NCI-H2029 (cell line): ENCODE measurements around the gene IL1A.
"Not testable (repeated sequence)": the region's sequence is repeated elsewhere in the genome, so short reads cannot be mapped to it uniquely, and the experiment has no call there.

Experiments used
- DNase-seq: peaks from one replicate; lab custom pipeline; 2025; lab: John Stamatoyannopoulos, UW

IL1A gene

GRCh38 chr2:112784199-112785189 lies at the start of gene IL1A:
TSS of gene IL1A (minus strand) at chr2:112784493. CDS start at chr2:112783770, 723 bp downstream.
- no peak for DNase-seq

GRCh38 chr2:112833976-112834375 lies 49.7 kb upstream of the IL1A start:
- no peak for DNase-seq

GRCh38 chr2:112833639-112833931 lies 49.3 kb upstream of the IL1A start:
- not testable (repeated sequence) for DNase-seq

- DNase-seq: no peak
Observed at GRCh38 chr2:112832841-112833638, 48.7 kb upstream of the IL1A start.

DNA sequence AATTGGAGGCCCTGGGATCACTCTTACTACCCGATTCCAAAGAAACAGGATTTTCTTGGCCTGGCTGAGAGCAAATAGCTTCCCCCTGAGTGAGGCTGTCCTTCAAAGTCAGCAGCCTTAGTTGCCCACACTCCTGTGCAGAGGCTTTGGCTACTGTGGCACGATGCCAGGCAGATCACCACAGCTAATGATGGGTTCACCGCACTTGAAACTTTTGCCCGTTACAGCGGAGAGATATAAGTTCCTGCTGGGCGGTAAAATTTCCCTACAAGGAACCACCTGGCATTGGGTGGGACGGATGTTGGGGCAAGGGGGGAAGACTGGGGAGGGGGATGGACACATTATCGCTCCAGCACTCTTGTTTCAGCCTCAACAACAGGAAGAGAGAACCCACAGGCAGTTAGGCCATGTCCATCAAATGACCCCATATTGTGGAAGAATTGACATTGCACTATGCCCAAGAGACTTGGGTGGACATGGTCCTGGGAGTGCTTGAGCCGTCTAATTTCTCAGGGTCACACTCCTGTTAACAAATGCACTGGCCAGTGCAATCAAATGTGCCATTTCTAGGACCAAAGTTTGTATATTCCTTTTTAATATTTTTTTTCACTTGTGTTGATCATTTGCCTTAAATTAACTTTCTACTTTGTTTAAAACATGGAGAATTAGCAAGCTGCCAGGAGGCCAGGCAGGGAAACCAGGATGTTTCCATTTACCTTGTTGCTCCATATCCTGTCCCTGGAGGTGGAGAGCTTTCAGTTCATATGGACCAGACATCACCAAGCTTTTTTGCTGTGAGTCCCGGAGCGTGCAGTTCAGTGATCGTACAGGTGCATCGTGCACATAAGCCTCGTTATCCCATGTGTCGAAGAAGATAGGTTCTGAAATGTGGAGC lies 47.9 kb upstream of the IL1A start:
- no peak for DNase-seq

DNA sequence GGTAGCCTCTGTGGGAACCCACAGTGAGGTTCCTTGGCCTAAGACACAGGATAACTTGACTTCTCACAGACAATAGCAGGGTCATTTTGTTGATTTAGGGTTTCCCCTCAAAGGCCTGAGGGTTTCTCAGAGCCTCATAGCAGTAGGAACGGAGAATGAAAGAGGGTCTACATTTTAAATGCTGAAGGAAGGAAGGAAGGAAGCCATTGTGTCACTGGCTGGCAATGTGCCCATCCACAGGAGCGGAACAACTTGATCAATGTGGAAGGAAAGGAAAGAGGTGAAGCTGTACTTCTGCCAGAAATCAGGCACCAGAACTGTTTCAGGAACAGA lies 47.2 kb upstream of the IL1A start:
- no peak for DNase-seq

GRCh38 chr2:112830682-112831512 lies 46.6 kb upstream of the IL1A start:
- no peak for DNase-seq

GRCh38 chr2:112829961-112830681 lies 45.8 kb upstream of the IL1A start:
- no peak for DNase-seq

- no peak for DNase-seq
Observed at GRCh38 chr2:112829101-112829960, 45.0 kb upstream of the IL1A start.

GRCh38 chr2:112828251-112828691 lies 44.0 kb upstream of the IL1A start:
- no peak for DNase-seq

DNA sequence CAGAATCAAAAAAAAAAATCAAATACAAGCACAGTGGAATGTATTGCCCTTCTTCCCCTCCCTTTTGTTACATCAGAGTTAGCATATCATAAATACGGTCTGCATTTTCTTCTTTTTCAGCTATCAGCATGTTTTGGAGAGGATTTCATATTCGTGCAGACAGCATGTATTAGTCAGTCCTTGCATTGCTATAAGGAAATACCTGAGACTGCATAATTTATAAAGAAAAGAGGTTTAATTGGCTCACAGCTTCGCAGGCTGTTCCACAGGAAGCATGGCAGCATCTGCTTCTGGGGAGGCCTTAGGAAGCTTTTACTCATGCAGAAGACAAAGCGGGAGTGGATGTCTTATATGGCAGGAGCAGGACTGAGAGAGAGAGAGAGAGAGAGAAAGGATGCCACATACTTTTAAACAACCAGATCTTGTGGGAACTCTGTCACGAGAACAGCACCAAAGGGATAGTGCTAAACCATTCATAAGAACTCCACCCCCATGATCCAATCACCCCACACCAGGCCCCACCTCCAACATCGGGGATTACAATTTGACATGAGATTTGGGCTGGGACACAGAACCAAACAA lies 43.4 kb upstream of the IL1A start:
- DNase-seq: no peak

GRCh38 chr2:112827009-112827408 lies 42.7 kb upstream of the IL1A start:
- DNase-seq: no peak

- no peak for DNase-seq
Observed at GRCh38 chr2:112825706-112826105, 41.4 kb upstream of the IL1A start.

DNA sequence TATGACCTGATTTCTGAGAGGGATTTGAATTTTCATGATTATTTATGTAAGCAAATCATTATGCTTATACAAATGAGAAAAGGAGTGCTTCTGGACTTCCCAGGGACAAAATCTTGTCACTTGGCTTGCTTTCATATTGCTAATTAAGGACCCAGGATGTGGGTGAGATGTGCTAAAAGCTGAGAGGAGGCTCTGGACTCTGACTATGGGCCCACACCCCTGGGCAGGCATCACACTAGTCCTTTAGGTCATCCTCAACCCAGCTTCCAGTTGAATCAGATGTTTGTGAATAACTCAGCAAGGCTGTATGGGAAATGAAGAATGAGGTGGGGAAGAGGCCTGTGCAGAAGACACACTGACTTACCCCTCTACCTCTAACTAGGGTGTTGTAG lies 40.4 kb upstream of the IL1A start:
- DNase-seq: no peak

GRCh38 chr2:112821682-112822081 lies 37.4 kb upstream of the IL1A start:
- no peak for DNase-seq

GRCh38 chr2:112821142-112821541 lies 36.8 kb upstream of the IL1A start:
- DNase-seq: no peak

DNA sequence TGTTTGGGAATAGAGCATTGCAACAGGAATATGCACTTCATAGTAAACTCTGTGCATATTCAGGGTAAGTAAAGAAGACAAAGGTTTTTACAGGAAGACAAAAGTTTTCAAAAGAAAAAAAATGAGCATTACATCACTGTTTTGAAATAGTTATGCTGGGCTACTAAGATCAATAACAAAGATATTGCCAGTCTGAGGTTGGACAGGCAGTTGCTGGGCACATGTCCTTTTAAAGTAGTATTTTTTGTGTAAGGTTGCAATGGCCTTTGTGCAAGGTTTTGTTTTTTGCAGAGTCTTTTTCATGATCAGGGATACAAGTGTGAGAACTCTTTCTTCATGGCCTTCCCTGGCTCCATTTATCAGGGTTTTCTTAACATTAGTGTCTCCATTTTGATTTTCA lies 36.0 kb upstream of the IL1A start:
- no peak for DNase-seq

DNA sequence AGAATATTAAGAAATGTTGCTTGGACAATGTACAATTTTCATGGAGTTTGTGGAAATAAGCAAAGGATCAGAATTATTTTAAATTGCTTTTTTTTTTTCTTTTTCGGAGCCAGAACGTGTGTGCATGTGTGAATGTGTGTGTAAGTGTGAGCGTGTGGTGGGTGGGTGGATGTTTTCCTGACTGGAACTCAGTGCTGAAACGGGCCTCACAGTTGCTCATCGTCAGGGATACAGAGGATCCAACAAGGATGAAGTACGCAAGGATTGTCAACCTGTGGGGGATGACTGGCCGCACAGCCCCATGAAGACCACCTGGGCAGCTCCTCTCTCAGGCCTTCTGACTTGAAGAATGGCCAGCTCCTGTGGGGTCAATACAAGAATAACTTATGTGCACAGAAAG lies 34.8 kb upstream of the IL1A start:
- no peak for DNase-seq
